HEK293 (cell line): ENCODE measurements around the gene DDIT4.

ENCODE experiments used
- BCL11A ChIP-seq: fragments of 450-650 bp; formaldehyde crosslinking; IDR thresholded peaks from 2 replicates; pipeline ENCODE4 v1.5.1; 2016; ENCODE audit warnings: low read depth, missing biosample characterization, missing genetic modification characterization
- GLI4 ChIP-seq: fragments of 450-650 bp; formaldehyde crosslinking; IDR thresholded peaks from 2 replicates; pipeline ENCODE4 v1.5.1; 2016; ENCODE audit warnings: missing biosample characterization, missing genetic modification characterization
- GLIS1 ChIP-seq: fragments of 450-650 bp; formaldehyde crosslinking; IDR thresholded peaks from 2 replicates; pipeline ENCODE4 v1.5.1; 2016; ENCODE audit warnings: missing biosample characterization, missing genetic modification characterization
- GLIS2 ChIP-seq: fragments of 450-650 bp; formaldehyde crosslinking; IDR thresholded peaks from 2 replicates; pipeline ENCODE4 v1.5.1; 2016; ENCODE audit warnings: missing biosample characterization, missing genetic modification characterization
- HOXA7 ChIP-seq: sonication (generic); formaldehyde crosslinking; IDR thresholded peaks from 2 replicates; pipeline ENCODE4 v1.8.1; 2022; ENCODE audit warnings: missing genetic modification reagents, borderline replicate concordance
- KLF1 ChIP-seq: fragments of 450-650 bp; formaldehyde crosslinking; IDR thresholded peaks from 2 replicates; pipeline ENCODE4 v1.5.1; 2016; ENCODE audit warnings: missing biosample characterization, missing genetic modification characterization
- PBX3 ChIP-seq: sonication (generic); formaldehyde crosslinking; IDR thresholded peaks from 2 replicates; pipeline ENCODE4 v1.8.1; 2022; ENCODE audit warnings: mild to moderate bottlenecking, moderate library complexity, missing genetic modification reagents
- RBAK ChIP-seq: fragments of 450-650 bp; formaldehyde crosslinking; IDR thresholded peaks from 2 replicates; pipeline ENCODE4 v1.5.1; 2016; ENCODE audit warnings: missing biosample characterization, missing genetic modification characterization
- SCRT1 ChIP-seq: fragments of 450-650 bp; formaldehyde crosslinking; IDR thresholded peaks from 2 replicates; pipeline ENCODE4 v1.5.1; 2016; ENCODE audit warnings: missing biosample characterization, missing genetic modification characterization, borderline replicate concordance
- SP7 ChIP-seq: fragments of 450-650 bp; formaldehyde crosslinking; IDR thresholded peaks from 2 replicates; pipeline ENCODE4 v1.5.1; 2016; ENCODE audit warnings: missing biosample characterization, missing genetic modification characterization
- ZBTB10 ChIP-seq: fragments of 450-650 bp; formaldehyde crosslinking; IDR thresholded peaks from 2 replicates; pipeline ENCODE4 v1.5.1; 2016; ENCODE audit warnings: missing biosample characterization, missing genetic modification characterization
- ZBTB44 ChIP-seq: fragments of 450-650 bp; IDR thresholded peaks from 2 replicates; pipeline ENCODE4 v1.5.1; 2018; ENCODE audit warnings: missing biosample characterization, mild to moderate bottlenecking, missing genetic modification characterization
- ZBTB48 ChIP-seq: fragments of 450-650 bp; formaldehyde crosslinking; IDR thresholded peaks from 2 replicates; pipeline ENCODE4 v1.5.1; 2016; ENCODE audit warnings: missing biosample characterization, missing genetic modification characterization
- ZEB2 ChIP-seq: fragments of 450-650 bp; formaldehyde crosslinking; IDR thresholded peaks from 2 replicates; pipeline ENCODE4 v1.5.1; 2016; ENCODE audit warnings: missing biosample characterization, missing genetic modification characterization
- ZNF10 ChIP-seq: fragments of 450-650 bp; formaldehyde crosslinking; IDR thresholded peaks from 2 replicates; pipeline ENCODE4 v1.5.1; 2017; ENCODE audit warnings: missing biosample characterization, missing genetic modification characterization
- ZNF146 ChIP-seq: fragments of 450-650 bp; formaldehyde crosslinking; IDR thresholded peaks from 2 replicates; pipeline ENCODE4 v1.5.1; 2016; ENCODE audit warnings: missing biosample characterization, missing genetic modification characterization
- ZNF19 ChIP-seq: fragments of 450-650 bp; formaldehyde crosslinking; IDR thresholded peaks from 2 replicates; pipeline ENCODE4; 2016; ENCODE audit warnings: missing biosample characterization, missing genetic modification characterization, low read depth
- ZNF202 ChIP-seq: fragments of 450-650 bp; formaldehyde crosslinking; IDR thresholded peaks from 2 replicates; pipeline ENCODE4 v1.5.1; 2016; ENCODE audit warnings: missing biosample characterization, missing genetic modification characterization, borderline replicate concordance
- ZNF23 ChIP-seq: fragments of 450-650 bp; formaldehyde crosslinking; IDR thresholded peaks from 2 replicates; pipeline ENCODE4 v1.5.1; 2016; ENCODE audit warnings: missing biosample characterization, missing genetic modification characterization, borderline replicate concordance
- ZNF24 ChIP-seq: fragments of 450-650 bp; formaldehyde crosslinking; IDR thresholded peaks from 2 replicates; pipeline ENCODE4 v1.5.1; 2016; ENCODE audit warnings: missing biosample characterization, missing genetic modification characterization
- ZNF280D ChIP-seq: fragments of 450-650 bp; formaldehyde crosslinking; IDR thresholded peaks from 2 replicates; pipeline ENCODE4 v1.5.1; 2016; ENCODE audit warnings: missing biosample characterization, missing genetic modification characterization
- ZNF302 ChIP-seq: fragments of 450-650 bp; formaldehyde crosslinking; IDR thresholded peaks from 2 replicates; pipeline ENCODE4 v1.5.1; 2016; ENCODE audit warnings: missing biosample characterization, missing genetic modification characterization, low read depth
- ZNF324 ChIP-seq: fragments of 450-650 bp; formaldehyde crosslinking; IDR thresholded peaks from 2 replicates; pipeline ENCODE4 v1.5.1; 2016; ENCODE audit warnings: missing biosample characterization, missing genetic modification characterization
- ZNF366 ChIP-seq: fragments of 450-650 bp; formaldehyde crosslinking; conservative IDR thresholded peaks from 2 replicates; pipeline ENCODE4 v1.5.1; 2016; ENCODE audit warnings: missing biosample characterization, missing genetic modification characterization
- ZNF529 ChIP-seq: fragments of 450-650 bp; formaldehyde crosslinking; IDR thresholded peaks from 2 replicates; pipeline ENCODE4 v1.5.1; 2017; ENCODE audit warnings: missing genetic modification characterization, missing biosample characterization; ENCODE audit not compliant: insufficient replicate concordance
- ZNF530 ChIP-seq: fragments of 450-650 bp; formaldehyde crosslinking; IDR thresholded peaks from 2 replicates; pipeline ENCODE4 v1.5.1; 2016; ENCODE audit warnings: low read depth, missing biosample characterization, missing genetic modification characterization
- ZNF561 ChIP-seq: fragments of 450-650 bp; IDR thresholded peaks from 2 replicates; pipeline ENCODE4 v1.5.1; 2018; ENCODE audit warnings: missing biosample characterization, missing genetic modification characterization, borderline replicate concordance
- ZNF629 ChIP-seq: fragments of 450-650 bp; formaldehyde crosslinking; IDR thresholded peaks from 2 replicates; pipeline ENCODE4 v1.5.1; 2017; ENCODE audit warnings: missing biosample characterization, missing genetic modification characterization
- ZNF645 ChIP-seq: fragments of 450-650 bp; formaldehyde crosslinking; IDR thresholded peaks from 2 replicates; pipeline ENCODE4; 2016; ENCODE audit warnings: missing biosample characterization, missing genetic modification characterization
- ZNF660 ChIP-seq: fragments of 450-650 bp; IDR thresholded peaks from 2 replicates; pipeline ENCODE4 v1.5.1; 2018; ENCODE audit warnings: missing biosample characterization, mild to moderate bottlenecking, missing genetic modification characterization
- ZNF777 ChIP-seq: fragments of 450-650 bp; formaldehyde crosslinking; IDR thresholded peaks from 2 replicates; pipeline ENCODE4 v1.5.1; 2017; ENCODE audit warnings: missing biosample characterization, missing genetic modification characterization, borderline replicate concordance

The DDIT4 gene

GRCh38 chr10:72254813-72255568, 18.7 kb upstream of the DDIT4 start (continued):
- TF ChIP-seq ZNF561 (tag by site-specific recombination) (0 out of 2 replicates have a peak, but pooled peaks have one; percentile 27), ZNF366 (peak; percentile 41; the same call in 1 of the 2 replicates), ZNF777 (no peak), HOXA7 (no peak), ZNF530 (tag by site-specific recombination) (no peak), ZNF629 (tag by site-specific recombination) (peak; percentile 46; the same call in 1 of the 2 replicates), ZNF202 (no peak), ZNF146 (tag by site-specific recombination) (no peak), ZNF645 (tag by site-specific recombination) (no peak), ZNF10 (tag by site-specific recombination) (0 out of 2 replicates have a peak, but pooled peaks have one; percentile 74), SP7 (peak; percentile 47; the same call in 1 of the 2 replicates), SCRT1 (no peak), GLIS2 (peak; percentile 71), ZNF24 (peak; percentile 52; the same call in 1 of the 2 replicates), ZEB2 (tag by site-specific recombination) (peak; percentile 52), BCL11A (no peak), GLI4 (tag by site-specific recombination) (no peak), ZNF324 (peak; percentile 51; the same call in 1 of the 2 replicates), PBX3 (CRISPR knock-in tag) (no peak), RBAK (no peak), GLIS1 (tag by site-specific recombination) (peak; percentile 72), ZBTB10 (tag by site-specific recombination) (no peak; the same call in 1 of the 2 replicates), ZNF19 (tag by site-specific recombination) (no peak), ZNF529 (tag by site-specific recombination) (no peak), ZNF23 (no peak), ZBTB48 (peak; percentile 71), ZBTB44 (tag by site-specific recombination) (peak; percentile 29; the same call in 1 of the 2 replicates), ZNF302 (no peak), ZNF660 (tag by site-specific recombination) (peak; percentile 67; the same call in 1 of the 2 replicates), ZNF280D (no peak), KLF1 (tag by site-specific recombination) (no peak)
